Endothelial cell (in vitro differentiated cells): ENCODE measurements around the gene STAT5A. TPM values are rescaled to one million over a fixed set of nuclear protein-coding genes. Genes with fewer than 3 reads are reported as not detected.

Experiments used
- DNase-seq: peaks from one replicate; pipeline ENCODE4 v3.0.0; 2021; ENCODE audit warnings: low spot score
- H3K27ac Mint-ChIP-seq: one replicate; pipeline ENCODE4 v1.8.0; 2021; ENCODE audit warnings: mixed read lengths, inconsistent platforms; ENCODE audit not compliant: unreplicated experiment
- H3K27me3 Mint-ChIP-seq: one replicate; pipeline ENCODE4 v1.8.0; 2021; ENCODE audit warnings: mild to moderate bottlenecking, moderate library complexity, mixed read lengths, inconsistent platforms; ENCODE audit not compliant: unreplicated experiment
- H3K36me3 Mint-ChIP-seq: one replicate; pipeline ENCODE4 v1.8.0; 2021; ENCODE audit warnings: mild to moderate bottlenecking, low read depth, mixed read lengths, inconsistent platforms; ENCODE audit not compliant: unreplicated experiment
- H3K4me1 Mint-ChIP-seq: one replicate; pipeline ENCODE4 v1.8.0; 2021; ENCODE audit warnings: mild to moderate bottlenecking, mixed read lengths, inconsistent platforms; ENCODE audit not compliant: unreplicated experiment
- H3K4me3 Mint-ChIP-seq: one replicate; pipeline ENCODE4 v1.8.0; 2021; ENCODE audit warnings: mild to moderate bottlenecking, mixed read lengths, inconsistent platforms; ENCODE audit not compliant: unreplicated experiment
- H3K9me3 Mint-ChIP-seq: one replicate; pipeline ENCODE4 v1.8.0; 2021; ENCODE audit warnings: mixed read lengths, inconsistent platforms; ENCODE audit not compliant: unreplicated experiment
- total RNA-seq: library from RNA; stranded (reverse); fragmentation: NEBNext Ultra II Directional; extraction: Animal tissue kit (Norgen Biotek cat#: 25700); gene quantifications from one replicate; pipeline ENCODE4 v1.2.1, GENCODE V29; 2021; ENCODE audit not compliant: unreplicated experiment
- TF ChIP-seq, protein P1 (sequence below): fragments of 200-600 bp; sonication (generic); IDR thresholded peaks from one replicate; pipeline ENCODE4 v1.5.0; 2021; ENCODE audit warnings: antibody characterized with exemption; ENCODE audit not compliant: unreplicated experiment

STAT5A gene
- total RNA-seq, 1 donor from 2014 or later: 67.2 TPM

DNA sequence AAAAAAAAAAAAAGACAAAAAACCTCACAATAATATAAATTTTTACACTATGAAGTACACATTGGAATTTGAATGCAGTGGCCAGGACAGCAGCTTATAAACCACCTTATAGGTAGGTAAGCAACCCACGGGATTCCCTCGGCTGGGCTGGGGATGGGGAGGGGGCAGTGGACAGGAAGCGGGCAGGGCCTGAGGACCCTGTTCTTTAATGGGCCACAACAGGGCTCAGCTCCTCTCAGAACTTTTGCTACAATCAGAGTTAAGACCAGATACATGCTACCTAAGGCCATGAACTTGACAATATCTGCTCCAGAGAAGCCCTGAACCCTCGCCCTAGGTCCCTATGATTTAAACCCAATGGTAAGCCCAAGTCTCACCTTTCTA lies 25.1 kb downstream of the STAT5A start:
- Mint-ChIP-seq H3K27me3 (peaks cover 7% of the 10 kb centered on the region), H3K4me3 (peak overlapping the region; percentile 67), H3K27ac (peak overlapping the region; percentile 80), H3K4me1 (peaks cover 51% of the 10 kb centered on the region), H3K36me3 (peaks cover 43% of the 10 kb centered on the region), H3K9me3 (no peaks in the 10 kb centered on the region)
- TF ChIP-seq, protein P1, sequence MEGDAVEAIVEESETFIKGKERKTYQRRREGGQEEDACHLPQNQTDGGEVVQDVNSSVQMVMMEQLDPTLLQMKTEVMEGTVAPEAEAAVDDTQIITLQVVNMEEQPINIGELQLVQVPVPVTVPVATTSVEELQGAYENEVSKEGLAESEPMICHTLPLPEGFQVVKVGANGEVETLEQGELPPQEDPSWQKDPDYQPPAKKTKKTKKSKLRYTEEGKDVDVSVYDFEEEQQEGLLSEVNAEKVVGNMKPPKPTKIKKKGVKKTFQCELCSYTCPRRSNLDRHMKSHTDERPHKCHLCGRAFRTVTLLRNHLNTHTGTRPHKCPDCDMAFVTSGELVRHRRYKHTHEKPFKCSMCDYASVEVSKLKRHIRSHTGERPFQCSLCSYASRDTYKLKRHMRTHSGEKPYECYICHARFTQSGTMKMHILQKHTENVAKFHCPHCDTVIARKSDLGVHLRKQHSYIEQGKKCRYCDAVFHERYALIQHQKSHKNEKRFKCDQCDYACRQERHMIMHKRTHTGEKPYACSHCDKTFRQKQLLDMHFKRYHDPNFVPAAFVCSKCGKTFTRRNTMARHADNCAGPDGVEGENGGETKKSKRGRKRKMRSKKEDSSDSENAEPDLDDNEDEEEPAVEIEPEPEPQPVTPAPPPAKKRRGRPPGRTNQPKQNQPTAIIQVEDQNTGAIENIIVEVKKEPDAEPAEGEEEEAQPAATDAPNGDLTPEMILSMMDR: no peak
- no peak for DNase-seq

DNA sequence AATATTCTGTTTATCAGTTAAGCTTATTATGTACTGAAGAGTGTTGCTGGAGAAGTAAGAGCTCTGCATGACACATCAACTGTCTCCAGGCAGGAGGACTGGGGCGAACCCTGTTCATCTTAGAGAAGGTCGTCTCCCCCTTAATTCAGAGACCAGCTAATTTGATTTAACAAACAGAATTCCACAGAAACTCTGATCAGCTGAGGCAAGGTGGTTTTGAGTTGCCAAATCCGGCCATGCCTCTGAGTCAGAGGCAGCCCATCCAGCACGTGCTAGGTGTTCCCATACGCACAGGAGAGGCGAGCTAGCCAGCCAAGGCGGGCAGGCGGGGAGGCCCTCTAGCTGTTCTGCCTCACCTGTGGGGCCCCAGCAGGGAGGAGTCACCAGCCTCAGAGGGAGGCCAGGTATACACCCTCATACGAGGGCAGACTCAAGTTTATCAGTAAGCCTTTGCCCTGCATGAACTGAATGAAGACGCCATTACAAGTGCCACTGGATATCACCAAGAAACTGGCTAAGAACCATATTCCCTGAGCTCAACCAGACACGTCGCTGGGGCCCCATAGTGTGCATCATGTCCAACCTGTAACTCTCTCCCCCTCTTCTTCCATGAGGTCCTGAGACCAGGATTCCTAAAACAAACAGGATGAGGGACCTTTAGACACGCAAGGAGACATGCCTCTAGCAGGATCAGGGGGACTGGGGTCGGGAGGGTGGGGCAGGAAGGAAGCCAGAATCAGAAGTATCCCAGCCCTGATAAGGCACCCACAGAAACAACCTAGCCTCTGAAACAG lies 25.7 kb downstream of the STAT5A start:
- Mint-ChIP-seq H3K27ac (peak overlapping the region; percentile 80), H3K27me3 (peaks cover 7% of the 10 kb centered on the region), H3K36me3 (peaks cover 43% of the 10 kb centered on the region), H3K4me1 (peaks cover 56% of the 10 kb centered on the region), H3K4me3 (peak overlapping the region; percentile 67), H3K9me3 (no peaks in the 10 kb centered on the region)
- DNase-seq: no peak
- TF ChIP-seq, protein P1: no peak

DNA sequence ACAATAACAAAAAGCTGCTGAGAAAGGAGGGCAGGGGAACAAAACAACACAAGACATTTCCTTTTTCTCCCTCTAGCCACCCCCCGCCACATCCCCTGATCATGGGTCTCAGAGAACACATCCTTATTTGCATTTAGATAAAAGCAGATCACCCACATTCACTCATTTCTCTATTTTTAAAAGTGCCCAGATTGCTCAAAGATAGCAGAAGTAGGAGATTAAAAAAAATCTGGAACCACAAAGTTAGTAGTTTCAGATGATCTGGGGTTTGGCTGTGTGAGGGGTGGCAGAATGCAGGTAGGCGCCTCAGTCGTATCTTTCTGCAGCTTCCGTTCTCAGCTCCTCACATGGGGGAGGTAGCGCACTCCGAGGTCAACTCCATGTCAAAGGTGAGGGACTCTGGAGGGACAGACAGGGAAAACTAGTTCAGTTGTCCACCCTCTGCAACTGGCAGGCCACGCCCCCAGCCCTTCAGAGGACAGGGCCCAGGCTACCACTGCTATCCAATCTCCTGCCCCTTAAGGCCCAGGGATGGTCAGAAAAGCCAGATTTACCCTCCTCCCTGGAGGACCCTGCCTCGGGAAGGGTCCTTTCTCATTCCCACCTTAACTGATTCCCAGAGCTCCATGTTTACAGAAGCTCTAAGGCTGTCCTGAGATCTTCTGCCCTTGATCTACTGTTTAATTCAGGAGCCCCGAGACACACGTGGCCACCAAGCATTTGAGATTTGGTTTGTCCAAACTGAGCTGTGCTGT lies 27.3 kb downstream of the STAT5A start:
- peak overlapping the region; percentile 78 for H3K27ac Mint-ChIP-seq
- H3K9me3 Mint-ChIP-seq: no peaks in the 10 kb centered on the region
- no peak for DNase-seq
- peaks cover 65% of the 10 kb centered on the region for H3K4me1 Mint-ChIP-seq
- H3K27me3 Mint-ChIP-seq: peaks cover 9% of the 10 kb centered on the region
- peak overlapping the region; percentile 45 for H3K4me3 Mint-ChIP-seq
- TF ChIP-seq, protein P1: no peak
- peaks cover 34% of the 10 kb centered on the region for H3K36me3 Mint-ChIP-seq

DNA sequence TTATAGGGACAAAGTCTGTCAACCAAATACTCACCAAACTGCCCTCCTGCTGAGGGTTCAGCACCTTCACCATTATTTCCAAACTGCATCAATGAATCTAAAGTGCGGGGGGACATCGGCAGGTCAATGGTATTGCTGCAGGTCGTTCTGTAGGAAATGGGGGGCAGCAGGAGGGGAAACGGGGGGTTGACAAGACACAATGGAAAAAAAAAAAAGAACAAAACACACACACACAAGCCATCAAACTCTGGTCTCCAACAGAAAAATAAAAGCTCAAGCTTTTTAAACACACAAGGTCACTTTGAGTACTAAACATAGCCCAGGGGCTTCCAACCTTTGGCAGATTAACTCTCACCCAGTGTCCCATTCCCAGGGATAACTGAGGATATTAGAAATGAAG lies 28.5 kb downstream of the STAT5A start:
- DNase-seq: no peak
- Mint-ChIP-seq H3K27ac (peak overlapping the region; percentile 89), H3K36me3 (peaks cover 27% of the 10 kb centered on the region), H3K4me1 (peaks cover 66% of the 10 kb centered on the region), H3K4me3 (no peak overlapping the region), H3K27me3 (peaks cover 10% of the 10 kb centered on the region), H3K9me3 (no peaks in the 10 kb centered on the region)
- TF ChIP-seq, protein P1: no peak
